K562 (cell line): ENCODE results near the gene AWAT1. TPM values are rescaled to one million over a fixed set of nuclear protein-coding genes. Genes with fewer than 3 reads are reported as not detected.

Experiments used
- RAD21 ChIP-seq, 2 experiments: fragments of 250-450 bp in 1 of 2; fragments of 450-650 bp in 1 of 2; sonication (Bioruptor Pico) in 1 of 2; formaldehyde crosslinking in 1 of 2; IDR thresholded peaks in 1 of 2; conservative IDR thresholded peaks in 1 of 2; 2 replicates each; pipeline versions ENCODE4 v1.4.0 to v1.8.0; 2020 to 2022; ENCODE audit warnings: mild to moderate bottlenecking in 2 of 2, moderate library complexity in 1 of 2
- polyA plus RNA-seq, 8 experiments: library from polyadenylated mRNA; depleted of rRNA in 4 of 8; stranded (reverse) in 5 of 8; unstranded in 3 of 8; fragments of >200 nt; fragmentation: Nextera tagmentation in 2 of 8; fragmentation: Illumina TruSeq in 1 of 8; extraction: Ambion mirVana in 2 of 8; extraction: Trizol in 1 of 8; gene quantifications; 2 replicates each; pipeline versions ENCODE4 v1.2.1 to v1.2.3, GENCODE V29; 2011 to 2014; ENCODE audit warnings: inconsistent platforms in 1 of 8, missing spikeins in 1 of 8
- total RNA-seq, 7 experiments: library from RNA; depleted of rRNA in 6 of 7; stranded (reverse); fragments of >200 nt in 6 of 7; fragmentation: Illumina TruSeq in 2 of 7; extraction: Trizol in 2 of 7; gene quantifications; 2 replicates each; pipeline versions ENCODE4 v1.2.1 to v1.2.3, GENCODE V29; 2011 to 2021; ENCODE audit warnings: low replicate concordance in 1 of 7
- TF ChIP-seq, protein P1 (sequence below), 2 experiments: fragments of 450-650 bp; formaldehyde crosslinking in 1 of 2; IDR thresholded peaks; 2 replicates each; pipeline versions ENCODE4 v1.4.0 to v1.6.1; 2014 to 2020; ENCODE audit warnings: mild to moderate bottlenecking in 2 of 2, borderline replicate concordance in 1 of 2, low read depth in 1 of 2

Gene AWAT1
- total and polyA plus RNA-seq, 9 of the 15 experiments (the other 6 are each of a cell fraction or from before 2014, with no cell fraction given) = not detected

DNA sequence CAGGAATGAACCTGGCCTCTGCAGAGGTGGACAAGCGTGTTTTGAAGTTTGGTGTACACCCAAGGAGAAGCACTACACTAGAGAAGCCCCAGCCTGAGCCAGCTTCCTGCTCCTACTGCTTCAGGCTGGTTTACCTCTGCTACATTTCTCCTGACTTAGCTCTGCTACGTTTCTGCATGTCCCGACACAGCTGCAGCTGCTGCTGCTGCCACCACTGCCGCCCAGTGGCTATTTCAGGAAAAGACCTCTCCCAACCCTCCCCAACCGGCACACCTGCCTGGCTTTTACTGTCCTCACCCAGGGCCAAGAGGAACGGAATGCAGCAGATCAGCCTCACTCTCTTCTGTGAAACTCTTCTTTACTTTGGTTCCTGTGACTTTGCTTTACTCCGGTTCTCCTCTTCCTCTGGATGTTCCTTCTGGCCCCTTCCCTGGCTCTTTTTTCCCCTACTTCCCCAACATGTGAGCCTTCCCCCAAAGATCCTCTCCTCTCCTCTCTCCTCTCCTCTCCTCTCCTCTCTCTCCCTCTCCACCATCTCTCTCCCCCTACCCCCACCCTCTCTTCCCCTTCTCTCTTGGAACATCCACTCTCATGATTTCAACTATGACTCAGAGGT is 28.6 kb downstream of the AWAT1 start (continued):
- TF ChIP-seq, protein P1, sequence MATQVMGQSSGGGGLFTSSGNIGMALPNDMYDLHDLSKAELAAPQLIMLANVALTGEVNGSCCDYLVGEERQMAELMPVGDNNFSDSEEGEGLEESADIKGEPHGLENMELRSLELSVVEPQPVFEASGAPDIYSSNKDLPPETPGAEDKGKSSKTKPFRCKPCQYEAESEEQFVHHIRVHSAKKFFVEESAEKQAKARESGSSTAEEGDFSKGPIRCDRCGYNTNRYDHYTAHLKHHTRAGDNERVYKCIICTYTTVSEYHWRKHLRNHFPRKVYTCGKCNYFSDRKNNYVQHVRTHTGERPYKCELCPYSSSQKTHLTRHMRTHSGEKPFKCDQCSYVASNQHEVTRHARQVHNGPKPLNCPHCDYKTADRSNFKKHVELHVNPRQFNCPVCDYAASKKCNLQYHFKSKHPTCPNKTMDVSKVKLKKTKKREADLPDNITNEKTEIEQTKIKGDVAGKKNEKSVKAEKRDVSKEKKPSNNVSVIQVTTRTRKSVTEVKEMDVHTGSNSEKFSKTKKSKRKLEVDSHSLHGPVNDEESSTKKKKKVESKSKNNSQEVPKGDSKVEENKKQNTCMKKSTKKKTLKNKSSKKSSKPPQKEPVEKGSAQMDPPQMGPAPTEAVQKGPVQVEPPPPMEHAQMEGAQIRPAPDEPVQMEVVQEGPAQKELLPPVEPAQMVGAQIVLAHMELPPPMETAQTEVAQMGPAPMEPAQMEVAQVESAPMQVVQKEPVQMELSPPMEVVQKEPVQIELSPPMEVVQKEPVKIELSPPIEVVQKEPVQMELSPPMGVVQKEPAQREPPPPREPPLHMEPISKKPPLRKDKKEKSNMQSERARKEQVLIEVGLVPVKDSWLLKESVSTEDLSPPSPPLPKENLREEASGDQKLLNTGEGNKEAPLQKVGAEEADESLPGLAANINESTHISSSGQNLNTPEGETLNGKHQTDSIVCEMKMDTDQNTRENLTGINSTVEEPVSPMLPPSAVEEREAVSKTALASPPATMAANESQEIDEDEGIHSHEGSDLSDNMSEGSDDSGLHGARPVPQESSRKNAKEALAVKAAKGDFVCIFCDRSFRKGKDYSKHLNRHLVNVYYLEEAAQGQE (IDR thresholded peaks at IDR 0.05; ENCODE audit: borderline replicate concordance) = peak; percentile 72
- TF ChIP-seq, protein P1 (CRISPR knock-in tag; IDR thresholded peaks at IDR 0.05; ENCODE audit: low read depth) = no peak
- TF ChIP-seq RAD21 (CRISPR knock-in tag; conservative IDR thresholded peaks at IDR 0.05 in 1 of 2, IDR thresholded peaks at IDR 0.05 in 1 of 2) = peak; percentile 58 to 72
- TF ChIP-seq, all 486 proteins: peak for 9
